Mucosa of descending colon (tissue), 3 donors: ENCODE measurements around the gene SNTB2. TPM values are rescaled to one million over a fixed set of nuclear protein-coding genes. Genes with fewer than 3 reads are reported as not detected.

ENCODE experiments used
- ATAC-seq: fragments of 200-7000 bp; cut with Tn5 transposase; one replicate; pipeline ENCODE4 v1.9.1; 2020; ENCODE audit warnings: mild to moderate bottlenecking, moderate library complexity
- DNase-seq, 3 donors: peaks; one replicate each; pipeline ENCODE4 v3.0.0-alpha.2; 2020
- H3K36me3 ChIP-seq: fragments of 200-600 bp; one replicate; pipeline ENCODE4 v1.8.0; 2021; ENCODE audit warnings: low read depth, mild to moderate bottlenecking
- H3K4me1 ChIP-seq: fragments of 200-600 bp; one replicate; pipeline ENCODE4 v1.8.0; 2021; ENCODE audit warnings: low read depth, mild to moderate bottlenecking
- H3K4me3 ChIP-seq: fragments of 200-600 bp; one replicate; pipeline ENCODE4 v1.8.0; 2021; ENCODE audit warnings: mild to moderate bottlenecking
- H3K9me3 ChIP-seq: fragments of 200-600 bp; one replicate; pipeline ENCODE4 v1.8.0; 2021; ENCODE audit warnings: mild to moderate bottlenecking
- CTCF ChIP-seq: fragments of 200-600 bp; IDR thresholded peaks from one replicate; pipeline ENCODE4 v1.8.0; 2022; ENCODE audit warnings: antibody characterized with exemption, mild to moderate bottlenecking
- intact Hi-C, 2 donors: fragments of 100-400 bp; cut with DNase I in 1 of 2; cut with micrococcal nuclease in 1 of 2; formaldehyde crosslinking; loops; one replicate each; pipeline versions ENCODE4 v1.11.0 to v1.11.1; 2022; cut with DNase I, micrococcal nuclease
- total RNA-seq, 3 donors: library from RNA; stranded (reverse); fragmentation: NEBNext Ultra II Directional in 2 of 3; extraction: Animal tissue kit (Norgen Biotek cat#: 25700) in 2 of 3; gene quantifications; one replicate each; pipeline versions ENCODE4 v1.2.1 to v1.2.4, GENCODE V29; 2021 to 2023
- donor health status: DM: no; HTN: no; CAD: no; lungs with moderate emphysema.
- donor health status: DM: no; HTN: no; CAD: no.
- donor health status: DM: no; HTN: yes; CAD: no.

The SNTB2 gene
- total RNA-seq, 3 donors from 2014 or later, result 28.7 to 50.9 (median 34.0) TPM

- peak; percentile 15 for ATAC-seq
- no peak for TF ChIP-seq CTCF
- DNase-seq, result no peak
- Histone ChIP-seq H3K4me3 (no peak overlapping the region), H3K4me1 (peaks cover 9% of the 10 kb centered on the region), H3K36me3 (no peaks in the 10 kb centered on the region), H3K9me3 (no peaks in the 10 kb centered on the region)
- intact Hi-C loops, result no loop called here
Observed at GRCh38 chr16:69166221-69166833, 20.6 kb upstream of the SNTB2 start.

- intact Hi-C loops, result no loop called here
- ATAC-seq (no peak), DNase-seq (no peak)
- H3K36me3 ChIP-seq, result no peaks in the 10 kb centered on the region
- no peak overlapping the region for H3K4me3 ChIP-seq
- TF ChIP-seq CTCF, result no peak
- no peaks in the 10 kb centered on the region for H3K9me3 ChIP-seq
- H3K4me1 ChIP-seq, result peaks cover 10% of the 10 kb centered on the region
Observed at GRCh38 chr16:69166946-69167930, 19.7 kb upstream of the SNTB2 start.

GRCh38 chr16:69169051-69169450 is 17.9 kb upstream of the SNTB2 start:
- ATAC-seq, result no peak

GRCh38 chr16:69169607-69170352 is 17.2 kb upstream of the SNTB2 start:
- ATAC-seq (no peak), DNase-seq (no peak)
- H3K9me3 ChIP-seq, result no peaks in the 10 kb centered on the region
- TF ChIP-seq CTCF, result no peak
- intact Hi-C loops, result no loop called here
- peaks cover 14% of the 10 kb centered on the region for H3K4me1 ChIP-seq
- H3K4me3 ChIP-seq, result no peak overlapping the region
- H3K36me3 ChIP-seq, result no peaks in the 10 kb centered on the region

More at GRCh38 chr16:69169051-69169450, 17.9 kb upstream of the SNTB2 start:
- no peak for TF ChIP-seq CTCF
- no peaks in the 10 kb centered on the region for H3K9me3 ChIP-seq
- H3K36me3 ChIP-seq, result no peaks in the 10 kb centered on the region
- intact Hi-C loops, result no loop called here
- no peak for DNase-seq
- peaks cover 14% of the 10 kb centered on the region for H3K4me1 ChIP-seq
- H3K4me3 ChIP-seq, result no peak overlapping the region

GRCh38 chr16:69171325-69172084 is 15.5 kb upstream of the SNTB2 start:
- H3K9me3 ChIP-seq, result no peaks in the 10 kb centered on the region
- ATAC-seq (no peak), DNase-seq (no peak)
- no peak for TF ChIP-seq CTCF
- intact Hi-C loops, result no loop called here
- H3K36me3 ChIP-seq, result no peaks in the 10 kb centered on the region
- H3K4me3 ChIP-seq, result no peak overlapping the region
- peaks cover 14% of the 10 kb centered on the region for H3K4me1 ChIP-seq
